Trophoblast cell (in vitro differentiated cells and primary cell): Measurements from ENCODE around the gene GABRA6.

Source experiments
- DNase-seq, 2 donors: peaks; one replicate each; pipeline ENCODE4 v3.0.0-alpha.2; 2016
- H2AFZ ChIP-seq: 2 replicates; pipeline ENCODE4 v1.6.1; 2013; ENCODE audit warnings: low read length, moderate library complexity, mild to moderate bottlenecking; ENCODE audit not compliant: insufficient read depth, poor library complexity
- H2AK5ac ChIP-seq: 2 replicates; pipeline ENCODE4 v1.6.1; 2013; ENCODE audit warnings: mild to moderate bottlenecking, low read length
- H2BK120ac ChIP-seq: 2 replicates; pipeline ENCODE4 v1.6.1; 2013; ENCODE audit warnings: low read length, mild to moderate bottlenecking, moderate library complexity; ENCODE audit not compliant: insufficient read depth, poor library complexity
- H2BK12ac ChIP-seq: 2 replicates; pipeline ENCODE4 v1.6.1; 2013; ENCODE audit warnings: mild to moderate bottlenecking, low read length, moderate library complexity
- H2BK5ac ChIP-seq: 2 replicates; pipeline ENCODE4 v1.6.1; 2013; ENCODE audit warnings: low read length, low read depth, moderate library complexity, mild to moderate bottlenecking; ENCODE audit not compliant: poor library complexity
- H3K14ac ChIP-seq: 2 replicates; pipeline ENCODE4 v1.6.1; 2013; ENCODE audit warnings: mild to moderate bottlenecking, low read length
- H3K18ac ChIP-seq: 2 replicates; pipeline ENCODE4 v1.6.1; 2013; ENCODE audit warnings: mild to moderate bottlenecking, low read length
- H3K23ac ChIP-seq: 2 replicates; pipeline ENCODE4 v1.6.1; 2013; ENCODE audit warnings: low read length
- H3K27ac ChIP-seq: 2 replicates; pipeline ENCODE4 v1.5.1; 2013; ENCODE audit warnings: low read depth, mild to moderate bottlenecking, inconsistent platforms, low read length, moderate library complexity
- H3K27me3 ChIP-seq: 2 replicates; pipeline ENCODE4 v1.6.1; 2013; ENCODE audit warnings: inconsistent platforms, mild to moderate bottlenecking, low read length, moderate library complexity; ENCODE audit not compliant: insufficient read depth
- H3K36me3 ChIP-seq, 2 experiments: 1 replicate in 1 of 2; 2 replicates in 1 of 2; pipeline ENCODE4 v1.6.1; 2013; ENCODE audit warnings: low read length in 2 of 2, mild to moderate bottlenecking in 2 of 2, moderate library complexity in 1 of 2; ENCODE audit not compliant: insufficient read depth in 2 of 2, control insufficient read depth in 1 of 2
- H3K4ac ChIP-seq: 2 replicates; pipeline ENCODE4 v1.6.1; 2013; ENCODE audit warnings: low read depth, mild to moderate bottlenecking, low read length, moderate library complexity
- H3K4me1 ChIP-seq, 2 experiments: 1 replicate in 1 of 2; 2 replicates in 1 of 2; pipeline ENCODE4 v1.6.1; 2013; ENCODE audit warnings: low read length in 2 of 2, mild to moderate bottlenecking in 2 of 2, moderate library complexity in 1 of 2; ENCODE audit not compliant: insufficient read depth in 2 of 2, control insufficient read depth in 1 of 2
- H3K4me2 ChIP-seq: 2 replicates; pipeline ENCODE4 v1.6.1; 2013; ENCODE audit warnings: inconsistent platforms, mild to moderate bottlenecking, low read length, moderate library complexity
- H3K4me3 ChIP-seq: 2 replicates; pipeline ENCODE4 v1.5.1; 2013; ENCODE audit warnings: mild to moderate bottlenecking, low read depth, low read length, inconsistent platforms
- H3K79me1 ChIP-seq: one replicate; pipeline ENCODE4 v1.6.1; 2013; ENCODE audit warnings: low read length
- H3K79me2 ChIP-seq: 2 replicates; pipeline ENCODE4 v1.6.1; 2013; ENCODE audit warnings: low read length, mild to moderate bottlenecking; ENCODE audit not compliant: control insufficient read depth, insufficient read depth, poor library complexity
- H3K9ac ChIP-seq: 2 replicates; pipeline ENCODE4 v1.6.1; 2013; ENCODE audit warnings: mild to moderate bottlenecking, low read length
- H3K9me3 ChIP-seq: 2 replicates; pipeline ENCODE4 v1.6.1; 2013; ENCODE audit warnings: low read depth, mild to moderate bottlenecking, control low read depth, inconsistent platforms, low read length; ENCODE audit not compliant: insufficient read depth
- H4K12ac ChIP-seq: 2 replicates; pipeline ENCODE4 v1.6.1; 2013; ENCODE audit warnings: low read depth, mild to moderate bottlenecking, low read length, moderate library complexity
- H4K8ac ChIP-seq: 2 replicates; pipeline ENCODE4 v1.6.1; 2013; ENCODE audit warnings: low read depth, mild to moderate bottlenecking, low read length, moderate library complexity
- H4K91ac ChIP-seq: one replicate; pipeline ENCODE4 v1.6.1; 2013; ENCODE audit warnings: low read depth, mild to moderate bottlenecking, low read length, moderate library complexity
- WGBS: extraction: QIAGEN DNeasy Blood & Tissue Kit; methylation state at CpG from one replicate; pipeline ENCODE4 v1.1.7; 2013; ENCODE audit warnings: missing lambda C conversion rate; ENCODE audit not compliant: insufficient read length, insufficient coverage; ENCODE audit errors: extremely low coverage; 5-methylcytosine and 5-hydroxymethylcytosine counted together

Gene GABRA6

GRCh38 chr5:161686881-161687280 lies 1.4 kb downstream of the GABRA6 start:
- H2BK12ac ChIP-seq, result no peak overlapping the region
- H4K8ac ChIP-seq, result no peak overlapping the region
- H3K18ac ChIP-seq, result no peak overlapping the region
- no peaks in the 10 kb centered on the region for H3K79me1 ChIP-seq
- no peak overlapping the region for H3K4me3 ChIP-seq
- H3K4me2 ChIP-seq, result no peak overlapping the region
- no peaks in the 10 kb centered on the region for H3K27me3 ChIP-seq
- no peak overlapping the region for H2AK5ac ChIP-seq
- H2BK5ac ChIP-seq, result no peak overlapping the region
- no peak overlapping the region for H3K4ac ChIP-seq
- H4K91ac ChIP-seq, result no peak overlapping the region
- no peaks in the 10 kb centered on the region for H3K36me3 ChIP-seq
- H3K23ac ChIP-seq, result no peak overlapping the region
- WGBS, result no CpG with 5 or more reads among the region's 3 CpGs
- H3K79me2 ChIP-seq, result no peaks in the 10 kb centered on the region
- no peak overlapping the region for H3K27ac ChIP-seq
- no peak overlapping the region for H3K9ac ChIP-seq
- no peak overlapping the region for H4K12ac ChIP-seq
- no peak overlapping the region for H2AFZ ChIP-seq
- DNase-seq, result no peak
- no peak overlapping the region for H2BK120ac ChIP-seq
- H3K14ac ChIP-seq, result no peak overlapping the region
- H3K9me3 ChIP-seq, result no peaks in the 10 kb centered on the region
- no peaks in the 10 kb centered on the region for H3K4me1 ChIP-seq

GRCh38 chr5:161687316-161687715 lies 1.8 kb downstream of the GABRA6 start:
- no peak overlapping the region for H3K4ac ChIP-seq
- H2AK5ac ChIP-seq, result no peak overlapping the region
- DNase-seq, result no peak
- no peak overlapping the region for H2BK5ac ChIP-seq
- H3K14ac ChIP-seq, result no peak overlapping the region
- no peak overlapping the region for H2AFZ ChIP-seq
- no peak overlapping the region for H3K9ac ChIP-seq
- no peak overlapping the region for H2BK12ac ChIP-seq
- H4K12ac ChIP-seq, result no peak overlapping the region
- H3K23ac ChIP-seq, result no peak overlapping the region
- no peaks in the 10 kb centered on the region for H3K79me1 ChIP-seq
- H4K91ac ChIP-seq, result no peak overlapping the region
- WGBS, result no CpG with 5 or more reads among the region's 2 CpGs
- H3K4me2 ChIP-seq, result no peak overlapping the region
- H3K36me3 ChIP-seq, result no peaks in the 10 kb centered on the region
- H4K8ac ChIP-seq, result no peak overlapping the region
- H3K79me2 ChIP-seq, result no peaks in the 10 kb centered on the region
- no peak overlapping the region for H3K18ac ChIP-seq
- H3K4me3 ChIP-seq, result no peak overlapping the region
- no peaks in the 10 kb centered on the region for H3K27me3 ChIP-seq
- H3K9me3 ChIP-seq, result no peaks in the 10 kb centered on the region
- no peak overlapping the region for H2BK120ac ChIP-seq
- no peak overlapping the region for H3K27ac ChIP-seq
- H3K4me1 ChIP-seq, result no peaks in the 10 kb centered on the region

- no peak overlapping the region for H3K9ac ChIP-seq
- H3K18ac ChIP-seq, result no peak overlapping the region
- H4K12ac ChIP-seq, result no peak overlapping the region
- H3K79me1 ChIP-seq, result no peaks in the 10 kb centered on the region
- H4K8ac ChIP-seq, result no peak overlapping the region
- DNase-seq, result no peak
- H2AK5ac ChIP-seq, result no peak overlapping the region
- H3K4me2 ChIP-seq, result no peak overlapping the region
- H3K4me1 ChIP-seq, result no peaks in the 10 kb centered on the region
- no peaks in the 10 kb centered on the region for H3K36me3 ChIP-seq
- H3K9me3 ChIP-seq, result no peaks in the 10 kb centered on the region
- WGBS, result no CpG with 5 or more reads among the region's 7 CpGs
- no peak overlapping the region for H2BK5ac ChIP-seq
- no peak overlapping the region for H3K27ac ChIP-seq
- H2BK120ac ChIP-seq, result no peak overlapping the region
- no peak overlapping the region for H3K4me3 ChIP-seq
- H3K27me3 ChIP-seq, result no peaks in the 10 kb centered on the region
- no peak overlapping the region for H3K23ac ChIP-seq
- no peak overlapping the region for H4K91ac ChIP-seq
- no peak overlapping the region for H2BK12ac ChIP-seq
- no peak overlapping the region for H3K4ac ChIP-seq
- no peaks in the 10 kb centered on the region for H3K79me2 ChIP-seq
- no peak overlapping the region for H2AFZ ChIP-seq
- H3K14ac ChIP-seq, result no peak overlapping the region
These were observed 6.4 kb downstream of the GABRA6 start for GRCh38 chr5:161691911-161692310.

- no CpG with 5 or more reads among the region's 4 CpGs for whole genome bisulfite sequencing
- no peaks in the 10 kb centered on the region for H3K79me2 ChIP-seq
- no peak overlapping the region for H3K18ac ChIP-seq
- H2BK120ac ChIP-seq, result no peak overlapping the region
- H3K23ac ChIP-seq, result no peak overlapping the region
- no peak overlapping the region for H3K14ac ChIP-seq
- H3K27ac ChIP-seq, result no peak overlapping the region
- H3K27me3 ChIP-seq, result no peaks in the 10 kb centered on the region
- no peaks in the 10 kb centered on the region for H3K4me1 ChIP-seq
- no peak overlapping the region for H3K4me2 ChIP-seq
- H3K4me3 ChIP-seq, result no peak overlapping the region
- H2BK12ac ChIP-seq, result no peak overlapping the region
- H4K8ac ChIP-seq, result no peak overlapping the region
- no peak overlapping the region for H4K91ac ChIP-seq
- no peak overlapping the region for H2BK5ac ChIP-seq
- H3K4ac ChIP-seq, result no peak overlapping the region
- H4K12ac ChIP-seq, result no peak overlapping the region
- no peak overlapping the region for H3K9ac ChIP-seq
- H2AK5ac ChIP-seq, result no peak overlapping the region
- no peak overlapping the region for H2AFZ ChIP-seq
- no peaks in the 10 kb centered on the region for H3K36me3 ChIP-seq
- H3K79me1 ChIP-seq, result no peaks in the 10 kb centered on the region
- no peaks in the 10 kb centered on the region for H3K9me3 ChIP-seq
- no peak for DNase-seq
These were observed 11.5 kb downstream of the GABRA6 start for GRCh38 chr5:161697001-161697400.
